Keratinocyte (primary cell): ENCODE measurements around the gene RFPL1.
"Not testable (repeated sequence)": the region's sequence is repeated elsewhere in the genome, so short reads cannot be mapped to it uniquely, and the experiment has no call there.

Source experiments
- EZH2 ChIP-seq: IDR thresholded peaks from one replicate; pipeline ENCODE4 v1.6.1; 2012; ENCODE audit warnings: inconsistent platforms, mild to moderate bottlenecking, low read length, moderate library complexity
- TF ChIP-seq, protein P1 (sequence below), 3 experiments: IDR thresholded peaks in 1 of 3; conservative IDR thresholded peaks in 1 of 3; optimal IDR thresholded peaks in 1 of 3; 2 replicates in 2 of 3; 3 replicates in 1 of 3; pipeline versions ENCODE3 to v1.5.1; 2011; ENCODE audit warnings: low read length in 3 of 3, mild to moderate bottlenecking in 3 of 3, moderate library complexity in 2 of 3, control low read depth in 1 of 3, inconsistent platforms in 1 of 3; ENCODE audit not compliant: insufficient read depth in 2 of 3; ENCODE audit errors: extremely low read depth in 1 of 3

DNA sequence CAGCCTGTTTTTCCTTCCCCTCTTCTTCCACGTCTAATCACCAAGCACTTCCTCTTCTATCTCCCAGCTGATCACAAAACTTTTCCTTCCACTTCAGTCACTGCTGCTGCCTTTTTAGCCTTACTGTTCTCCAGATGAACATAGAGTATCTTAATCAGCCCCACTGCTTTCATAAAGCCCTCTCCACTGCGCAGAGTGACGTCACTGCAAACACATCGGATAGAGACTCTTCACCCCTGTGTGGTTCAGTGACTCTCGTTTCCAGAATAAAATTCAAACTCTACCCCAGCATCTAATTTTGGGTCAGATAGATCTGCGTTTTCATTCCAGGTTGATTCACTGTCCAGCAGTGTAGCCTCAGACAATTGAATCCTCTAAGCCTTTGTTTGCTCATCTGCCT, 36.8 kb upstream of the RFPL1 start:
- TF ChIP-seq, protein P1, sequence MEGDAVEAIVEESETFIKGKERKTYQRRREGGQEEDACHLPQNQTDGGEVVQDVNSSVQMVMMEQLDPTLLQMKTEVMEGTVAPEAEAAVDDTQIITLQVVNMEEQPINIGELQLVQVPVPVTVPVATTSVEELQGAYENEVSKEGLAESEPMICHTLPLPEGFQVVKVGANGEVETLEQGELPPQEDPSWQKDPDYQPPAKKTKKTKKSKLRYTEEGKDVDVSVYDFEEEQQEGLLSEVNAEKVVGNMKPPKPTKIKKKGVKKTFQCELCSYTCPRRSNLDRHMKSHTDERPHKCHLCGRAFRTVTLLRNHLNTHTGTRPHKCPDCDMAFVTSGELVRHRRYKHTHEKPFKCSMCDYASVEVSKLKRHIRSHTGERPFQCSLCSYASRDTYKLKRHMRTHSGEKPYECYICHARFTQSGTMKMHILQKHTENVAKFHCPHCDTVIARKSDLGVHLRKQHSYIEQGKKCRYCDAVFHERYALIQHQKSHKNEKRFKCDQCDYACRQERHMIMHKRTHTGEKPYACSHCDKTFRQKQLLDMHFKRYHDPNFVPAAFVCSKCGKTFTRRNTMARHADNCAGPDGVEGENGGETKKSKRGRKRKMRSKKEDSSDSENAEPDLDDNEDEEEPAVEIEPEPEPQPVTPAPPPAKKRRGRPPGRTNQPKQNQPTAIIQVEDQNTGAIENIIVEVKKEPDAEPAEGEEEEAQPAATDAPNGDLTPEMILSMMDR (optimal IDR thresholded peaks at IDR 0.05 in 1 of 3, IDR thresholded peaks at IDR 0.05 in 1 of 3, conservative IDR thresholded peaks at IDR 0.05 in 1 of 3; ENCODE audit: extremely low read depth in 1 of 3, insufficient read depth in 2 of 3, low read length in 3 of 3), result not testable (repeated sequence)
- not testable (repeated sequence) for TF ChIP-seq EZH2
